Prostate gland (tissue), 2 donors: ENCODE measurements around the gene ERG28.

ENCODE experiments used
- POLR2A ChIP-seq: fragments of 450-650 bp; IDR thresholded peaks from one replicate; pipeline ENCODE4 v1.6.1; 2016; ENCODE audit warnings: antibody characterized with exemption, mild to moderate bottlenecking
- TF ChIP-seq, protein P1 (sequence below), 4 experiments: fragments of 200-600 bp in 2 of 4; fragments of 450-650 bp in 2 of 4; sonication (generic) in 2 of 4; IDR thresholded peaks; 1 replicate in 3 of 4; 2 replicates in 1 of 4; pipeline ENCODE4 v1.5.1; 2016 to 2019; ENCODE audit warnings: antibody characterized with exemption in 4 of 4, mild to moderate bottlenecking in 2 of 4, moderate library complexity in 2 of 4

DNA sequence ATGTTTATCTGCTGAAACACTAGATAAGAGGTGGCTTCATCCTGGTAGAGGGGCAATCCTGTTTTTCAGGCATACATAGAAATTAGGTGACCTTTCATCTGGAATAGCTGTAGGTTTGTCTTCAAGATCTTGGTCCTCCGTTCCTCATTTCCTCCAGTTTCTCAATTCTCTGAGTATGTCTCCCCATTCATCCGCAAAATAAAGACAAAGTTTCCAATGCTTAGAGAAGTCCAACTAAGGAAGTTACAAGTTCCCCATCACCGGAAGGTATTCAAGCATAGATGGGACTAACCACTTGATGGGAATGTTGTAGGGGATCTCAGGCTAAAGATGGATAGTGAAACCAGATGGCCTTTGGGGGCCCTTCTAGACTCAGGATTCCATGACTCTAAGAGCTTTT lies 34.3 kb downstream of the ERG28 start:
- TF ChIP-seq POLR2A: no peak
- TF ChIP-seq, protein P1, sequence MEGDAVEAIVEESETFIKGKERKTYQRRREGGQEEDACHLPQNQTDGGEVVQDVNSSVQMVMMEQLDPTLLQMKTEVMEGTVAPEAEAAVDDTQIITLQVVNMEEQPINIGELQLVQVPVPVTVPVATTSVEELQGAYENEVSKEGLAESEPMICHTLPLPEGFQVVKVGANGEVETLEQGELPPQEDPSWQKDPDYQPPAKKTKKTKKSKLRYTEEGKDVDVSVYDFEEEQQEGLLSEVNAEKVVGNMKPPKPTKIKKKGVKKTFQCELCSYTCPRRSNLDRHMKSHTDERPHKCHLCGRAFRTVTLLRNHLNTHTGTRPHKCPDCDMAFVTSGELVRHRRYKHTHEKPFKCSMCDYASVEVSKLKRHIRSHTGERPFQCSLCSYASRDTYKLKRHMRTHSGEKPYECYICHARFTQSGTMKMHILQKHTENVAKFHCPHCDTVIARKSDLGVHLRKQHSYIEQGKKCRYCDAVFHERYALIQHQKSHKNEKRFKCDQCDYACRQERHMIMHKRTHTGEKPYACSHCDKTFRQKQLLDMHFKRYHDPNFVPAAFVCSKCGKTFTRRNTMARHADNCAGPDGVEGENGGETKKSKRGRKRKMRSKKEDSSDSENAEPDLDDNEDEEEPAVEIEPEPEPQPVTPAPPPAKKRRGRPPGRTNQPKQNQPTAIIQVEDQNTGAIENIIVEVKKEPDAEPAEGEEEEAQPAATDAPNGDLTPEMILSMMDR (IDR thresholded peaks at IDR 0.05): no peak
